ENCODE data around the gene ZDHHC16. TPM values are rescaled to one million over a fixed set of nuclear protein-coding genes. Genes with fewer than 3 reads are reported as not detected.

The ZDHHC16 gene
- polyA plus RNA-seq, 3 donors, result 16.3 to 26.4 (median 24.1) TPM

DNA sequence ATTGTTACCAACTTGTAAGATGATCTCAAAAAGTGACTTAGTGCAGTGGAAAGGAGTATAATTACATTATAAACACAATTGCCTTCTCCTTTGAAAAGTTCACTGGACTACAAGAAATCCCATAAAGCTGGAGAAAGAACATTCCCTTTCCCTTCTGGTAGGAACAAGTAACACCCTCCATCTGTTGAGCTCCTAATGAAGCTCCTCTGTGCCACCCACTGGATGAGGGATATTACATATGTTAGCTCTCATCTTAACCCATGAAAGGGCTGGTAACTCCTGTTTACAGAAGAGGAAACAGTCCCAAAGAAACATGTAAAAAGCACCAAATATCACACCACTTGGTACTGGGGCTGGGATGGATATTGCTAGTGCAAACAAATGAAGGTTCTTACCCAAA, 11.9 kb upstream of the ZDHHC16 start:
- peaks cover 37% of the 10 kb centered on the region for H4K20me1 ChIP-seq (ENCODE audit: insufficient read depth, low read length)
- peak overlapping the region in 5 of 7 donors; percentile 6 to 71 (median 50) for H3K27ac Mint-ChIP-seq
- H3K27me3 Mint-ChIP-seq (ENCODE audit: low read depth in 3 of 3), result no peaks in the 10 kb centered on the region
- H3K36me3 Mint-ChIP-seq, result peaks cover 68 to 88% of the 10 kb centered on the region in 2 donors
- no peak overlapping the region for H2AFZ ChIP-seq (ENCODE audit: insufficient read depth, low read depth, low read length, poor library complexity, severe bottlenecking)
- H3K9me3 Mint-ChIP-seq, result no peaks in the 10 kb centered on the region
- H3K4me2 ChIP-seq (replicated peaks; ENCODE audit: extremely low read depth, low read length, poor library complexity, severe bottlenecking), result no peak overlapping the region
- H3K27me3 ChIP-seq (ENCODE audit: control insufficient read depth in 2 of 2, insufficient read depth in 2 of 2, low read length in 2 of 2), result no peaks in the 10 kb centered on the region
- TF ChIP-seq, protein P1, sequence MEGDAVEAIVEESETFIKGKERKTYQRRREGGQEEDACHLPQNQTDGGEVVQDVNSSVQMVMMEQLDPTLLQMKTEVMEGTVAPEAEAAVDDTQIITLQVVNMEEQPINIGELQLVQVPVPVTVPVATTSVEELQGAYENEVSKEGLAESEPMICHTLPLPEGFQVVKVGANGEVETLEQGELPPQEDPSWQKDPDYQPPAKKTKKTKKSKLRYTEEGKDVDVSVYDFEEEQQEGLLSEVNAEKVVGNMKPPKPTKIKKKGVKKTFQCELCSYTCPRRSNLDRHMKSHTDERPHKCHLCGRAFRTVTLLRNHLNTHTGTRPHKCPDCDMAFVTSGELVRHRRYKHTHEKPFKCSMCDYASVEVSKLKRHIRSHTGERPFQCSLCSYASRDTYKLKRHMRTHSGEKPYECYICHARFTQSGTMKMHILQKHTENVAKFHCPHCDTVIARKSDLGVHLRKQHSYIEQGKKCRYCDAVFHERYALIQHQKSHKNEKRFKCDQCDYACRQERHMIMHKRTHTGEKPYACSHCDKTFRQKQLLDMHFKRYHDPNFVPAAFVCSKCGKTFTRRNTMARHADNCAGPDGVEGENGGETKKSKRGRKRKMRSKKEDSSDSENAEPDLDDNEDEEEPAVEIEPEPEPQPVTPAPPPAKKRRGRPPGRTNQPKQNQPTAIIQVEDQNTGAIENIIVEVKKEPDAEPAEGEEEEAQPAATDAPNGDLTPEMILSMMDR (IDR thresholded peaks at IDR 0.05), result no peak
- peaks cover 6 to 9% of the 10 kb centered on the region in 2 donors for H3K4me1 ChIP-seq (ENCODE audit: control insufficient read depth in 1 of 2, insufficient read depth in 2 of 2, low read length in 2 of 2)
- peak overlapping the region in 1 of 2 donors; percentile 51 for H3K27ac ChIP-seq (ENCODE audit: low read depth in 1 of 2, low read length in 2 of 2)
- no peak overlapping the region for H3K9ac ChIP-seq (ENCODE audit: insufficient read depth, low read length, poor library complexity, severe bottlenecking)
- no peak for DNase-seq
- peaks cover 5% of the 10 kb centered on the region for H3K4me1 Mint-ChIP-seq
- H3K4me3 Mint-ChIP-seq, result no peak overlapping the region
- peaks cover 27% of the 10 kb centered on the region for H3K79me2 ChIP-seq (ENCODE audit: insufficient read depth, low read length)
- peaks cover 64 to 90% of the 10 kb centered on the region in 2 donors for H3K36me3 ChIP-seq (replicated peaks in 1 of 2; ENCODE audit: control insufficient read depth in 1 of 2, insufficient read depth in 2 of 2, low read length in 2 of 2)
- no peak overlapping the region for H3K4me3 ChIP-seq (replicated peaks in 1 of 3; ENCODE audit: low read depth in 2 of 3, low read length in 3 of 3)
- intact Hi-C loops (cut with micrococcal nuclease), result no loop called here
- H3K9me3 ChIP-seq (replicated peaks in 1 of 2; ENCODE audit: control insufficient read depth in 1 of 2, insufficient read depth in 1 of 2, low read length in 2 of 2), result no peaks in the 10 kb centered on the region

DNA sequence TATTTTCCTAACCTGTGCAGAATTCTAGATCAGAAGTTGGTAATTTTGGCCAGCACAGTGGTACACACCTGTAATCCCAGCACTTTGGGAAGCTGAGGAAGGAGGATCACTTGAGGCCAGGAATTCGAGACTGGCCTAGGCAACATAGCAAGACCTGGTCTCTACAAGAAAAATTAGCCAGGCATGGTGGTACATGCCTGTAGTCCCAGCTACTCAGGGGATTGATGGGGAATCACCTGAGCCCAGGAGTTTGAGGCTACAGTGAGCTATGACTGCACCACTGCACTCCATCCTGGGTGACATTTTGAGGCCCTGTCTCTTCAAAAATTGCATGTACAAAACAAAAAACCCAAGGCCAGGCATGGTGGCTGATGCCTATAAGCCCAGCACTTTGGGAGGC, 11.4 kb upstream of the ZDHHC16 start:
- no peaks in the 10 kb centered on the region for H3K27me3 ChIP-seq (ENCODE audit: control insufficient read depth in 2 of 2, insufficient read depth in 2 of 2, low read length in 2 of 2)
- peaks cover under 1% of the 10 kb centered on the region for H3K4me1 Mint-ChIP-seq
- no peaks in the 10 kb centered on the region for H3K9me3 ChIP-seq (replicated peaks in 1 of 2; ENCODE audit: control insufficient read depth in 1 of 2, insufficient read depth in 1 of 2, low read length in 2 of 2)
- peaks cover 22% of the 10 kb centered on the region for H3K79me2 ChIP-seq (ENCODE audit: insufficient read depth, low read length)
- no peak overlapping the region for H3K4me3 Mint-ChIP-seq
- H3K4me3 ChIP-seq (replicated peaks in 1 of 3; ENCODE audit: low read depth in 2 of 3, low read length in 3 of 3), result no peak overlapping the region
- H3K4me1 ChIP-seq (ENCODE audit: control insufficient read depth in 1 of 2, insufficient read depth in 2 of 2, low read length in 2 of 2), result peaks cover under 1 to 4% of the 10 kb centered on the region in 2 donors
- H3K36me3 ChIP-seq (replicated peaks in 1 of 2; ENCODE audit: control insufficient read depth in 1 of 2, insufficient read depth in 2 of 2, low read length in 2 of 2), result peaks cover 67 to 90% of the 10 kb centered on the region in 2 donors
- intact Hi-C loops (cut with micrococcal nuclease), result no loop called here
- TF ChIP-seq, protein P1 (IDR thresholded peaks at IDR 0.05), result no peak
- H3K27me3 Mint-ChIP-seq (ENCODE audit: low read depth in 3 of 3), result no peaks in the 10 kb centered on the region
- H3K9me3 Mint-ChIP-seq, result no peaks in the 10 kb centered on the region
- peak overlapping the region in 1 of 2 donors; percentile 51 for H3K27ac ChIP-seq (ENCODE audit: low read depth in 1 of 2, low read length in 2 of 2)
- WGBS (ENCODE audit: insufficient coverage), result 100% methylated on average over 1 of the region's 1 CpG
- no peak for DNase-seq
- H2AFZ ChIP-seq (ENCODE audit: insufficient read depth, low read depth, low read length, poor library complexity, severe bottlenecking), result no peak overlapping the region
- H3K27ac Mint-ChIP-seq, result peak overlapping the region in 4 of 7 donors; percentile 5 to 82 (median 70)
- H3K36me3 Mint-ChIP-seq, result peaks cover 68 to 88% of the 10 kb centered on the region in 2 donors
- no peak overlapping the region for H3K9ac ChIP-seq (ENCODE audit: insufficient read depth, low read length, poor library complexity, severe bottlenecking)
- no peak overlapping the region for H3K4me2 ChIP-seq (replicated peaks; ENCODE audit: extremely low read depth, low read length, poor library complexity, severe bottlenecking)
- peaks cover 32% of the 10 kb centered on the region for H4K20me1 ChIP-seq (ENCODE audit: insufficient read depth, low read length)
